Activated CD4-positive, alpha-beta T cell treated with anti-CD3 and anti-CD28 coated beads for 24 hours (primary cell): Measurements from ENCODE around the gene SGPL1.
"Not testable (repeated sequence)": the region's sequence is repeated elsewhere in the genome, so short reads cannot be mapped to it uniquely, and the experiment has no call there.

Source experiments
- DNase-seq, 2 donors: peaks; one replicate each; pipeline ENCODE4 v3.0.0-alpha.2; 2020; ENCODE audit warnings: low read depth in 2 of 2

SGPL1 gene

GRCh38 chr10:70815504-70816219 lies at the start of gene SGPL1:
Gene SGPL1, plus strand, starts transcription at chr10:70815948. Its CDS starts 906 bp downstream, at chr10:70816854.
- peak; percentile 80 to 84 for DNase-seq

- not testable (repeated sequence) for DNase-seq
Observed at GRCh38 chr10:70768026-70768685, 47.6 kb upstream of the SGPL1 start.

GRCh38 chr10:70769121-70769520 lies 46.6 kb upstream of the SGPL1 start:
- no peak for DNase-seq

- no peak for DNase-seq
Observed at GRCh38 chr10:70770001-70770400, 45.7 kb upstream of the SGPL1 start.

- DNase-seq, result not testable (repeated sequence)
Observed at GRCh38 chr10:70770516-70770915, 45.2 kb upstream of the SGPL1 start.

- DNase-seq, result no peak
Observed at GRCh38 chr10:70771311-70772194, 44.2 kb upstream of the SGPL1 start.

GRCh38 chr10:70772627-70773026 lies 43.1 kb upstream of the SGPL1 start:
- DNase-seq, result no peak

GRCh38 chr10:70773461-70773860 lies 42.3 kb upstream of the SGPL1 start:
- DNase-seq, result no peak

GRCh38 chr10:70773965-70774809 lies 41.6 kb upstream of the SGPL1 start:
- DNase-seq, result no peak

GRCh38 chr10:70774810-70775678 lies 40.7 kb upstream of the SGPL1 start:
- no peak for DNase-seq

- no peak for DNase-seq
Observed at GRCh38 chr10:70775679-70776454, 39.9 kb upstream of the SGPL1 start.

- no peak for DNase-seq
Observed at GRCh38 chr10:70776455-70777005, 39.2 kb upstream of the SGPL1 start.

GRCh38 chr10:70777063-70777875 lies 38.5 kb upstream of the SGPL1 start:
- DNase-seq, result no peak

- DNase-seq, result no peak
Observed at GRCh38 chr10:70778267-70778924, 37.4 kb upstream of the SGPL1 start.

- DNase-seq, result no peak
Observed at GRCh38 chr10:70779088-70779487, 36.7 kb upstream of the SGPL1 start.

- DNase-seq, result no peak
Observed at GRCh38 chr10:70779511-70780369, 36.0 kb upstream of the SGPL1 start.

- no peak for DNase-seq
Observed at GRCh38 chr10:70780370-70780760, 35.4 kb upstream of the SGPL1 start.
